Measurements from ENCODE around the gene ASPN.
A peak's percentile ranks its signal among the peaks of the same experiment; 100 is the strongest.

The ASPN gene

GRCh38 chr9:92440751-92441046, 41.6 kb downstream of the ASPN start:
- ATAC-seq (replicated peaks; ENCODE audit: extremely low read depth, poor library complexity, severe bottlenecking) (peak; percentile 85), DNase-seq (ENCODE audit: low spot score in 2 of 2) (no peak)
- peak overlapping the region; percentile 89 for H3K27ac Mint-ChIP-seq (ENCODE audit: low read depth)
- H3K4me1 Mint-ChIP-seq = peaks cover 20% of the 10 kb centered on the region
- peaks cover 2% of the 10 kb centered on the region for H3K36me3 Mint-ChIP-seq (ENCODE audit: insufficient read depth)
- no peaks in the 10 kb centered on the region for H3K9me3 Mint-ChIP-seq
- peak overlapping the region; percentile 66 for H3K4me3 Mint-ChIP-seq
- H3K27me3 Mint-ChIP-seq = no peaks in the 10 kb centered on the region

GRCh38 chr9:92439921-92440750, 42.2 kb downstream of the ASPN start:
- H3K27ac Mint-ChIP-seq (ENCODE audit: low read depth) = peak overlapping the region; percentile 89

GRCh38 chr9:92438900-92439526, 43.3 kb downstream of the ASPN start:
- Mint-ChIP-seq H3K36me3 (ENCODE audit: insufficient read depth) (peaks cover 2% of the 10 kb centered on the region), H3K4me1 (peaks cover 20% of the 10 kb centered on the region), H3K9me3 (no peaks in the 10 kb centered on the region), H3K27ac (ENCODE audit: low read depth) (peak overlapping the region; percentile 89), H3K4me3 (no peak overlapping the region), H3K27me3 (no peaks in the 10 kb centered on the region)
- ATAC-seq (replicated peaks; ENCODE audit: extremely low read depth, poor library complexity, severe bottlenecking) (no peak), DNase-seq (ENCODE audit: low spot score in 2 of 2) (no peak)

More at GRCh38 chr9:92439921-92440750, 42.2 kb downstream of the ASPN start:
- peaks cover 20% of the 10 kb centered on the region for H3K4me1 Mint-ChIP-seq
- ATAC-seq (replicated peaks; ENCODE audit: extremely low read depth, poor library complexity, severe bottlenecking) = peak; percentile 67
- H3K27me3 Mint-ChIP-seq = no peaks in the 10 kb centered on the region
- H3K4me3 Mint-ChIP-seq = peak overlapping the region; percentile 66
- no peak for DNase-seq (ENCODE audit: low spot score in 2 of 2)
- H3K36me3 Mint-ChIP-seq (ENCODE audit: insufficient read depth) = peaks cover 2% of the 10 kb centered on the region
- no peaks in the 10 kb centered on the region for H3K9me3 Mint-ChIP-seq

- ATAC-seq (replicated peaks; ENCODE audit: extremely low read depth, poor library complexity, severe bottlenecking) (no peak), DNase-seq (ENCODE audit: low spot score in 2 of 2) (no peak)
- Mint-ChIP-seq H3K4me1 (peaks cover 10% of the 10 kb centered on the region), H3K27ac (ENCODE audit: low read depth) (no peak overlapping the region), H3K27me3 (no peaks in the 10 kb centered on the region), H3K9me3 (no peaks in the 10 kb centered on the region), H3K4me3 (no peak overlapping the region), H3K36me3 (ENCODE audit: insufficient read depth) (no peaks in the 10 kb centered on the region)
Measured at GRCh38 chr9:92435263-92435662, 47.0 kb downstream of the ASPN start.

- no peak overlapping the region for H3K27ac Mint-ChIP-seq (ENCODE audit: low read depth)
- no peaks in the 10 kb centered on the region for H3K27me3 Mint-ChIP-seq
- H3K9me3 Mint-ChIP-seq = no peaks in the 10 kb centered on the region
- no peaks in the 10 kb centered on the region for H3K36me3 Mint-ChIP-seq (ENCODE audit: insufficient read depth)
- no peak for ATAC-seq (replicated peaks; ENCODE audit: extremely low read depth, poor library complexity, severe bottlenecking)
- H3K4me1 Mint-ChIP-seq = no peaks in the 10 kb centered on the region
- DNase-seq (ENCODE audit: low spot score in 2 of 2) = no peak
- no peak overlapping the region for H3K4me3 Mint-ChIP-seq
Measured at GRCh38 chr9:92432972-92433548, 49.2 kb downstream of the ASPN start.

- Mint-ChIP-seq H3K36me3 (ENCODE audit: insufficient read depth) (no peaks in the 10 kb centered on the region), H3K27me3 (no peaks in the 10 kb centered on the region), H3K4me1 (no peaks in the 10 kb centered on the region), H3K9me3 (no peaks in the 10 kb centered on the region), H3K4me3 (no peak overlapping the region), H3K27ac (ENCODE audit: low read depth) (no peak overlapping the region)
- ATAC-seq (replicated peaks; ENCODE audit: extremely low read depth, poor library complexity, severe bottlenecking) (no peak), DNase-seq (ENCODE audit: low spot score in 2 of 2) (no peak)
Measured at GRCh38 chr9:92432350-92432749, 50.0 kb downstream of the ASPN start.

GRCh38 chr9:92429836-92430235, 52.5 kb downstream of the ASPN start:
- no peak for ATAC-seq (replicated peaks; ENCODE audit: extremely low read depth, poor library complexity, severe bottlenecking)
- Mint-ChIP-seq H3K36me3 (ENCODE audit: insufficient read depth) (no peaks in the 10 kb centered on the region), H3K27me3 (no peaks in the 10 kb centered on the region), H3K27ac (ENCODE audit: low read depth) (no peak overlapping the region), H3K9me3 (no peaks in the 10 kb centered on the region), H3K4me3 (no peak overlapping the region), H3K4me1 (no peaks in the 10 kb centered on the region)
- no peak for DNase-seq (ENCODE audit: low spot score in 2 of 2)

- H3K4me1 Mint-ChIP-seq = no peaks in the 10 kb centered on the region
- ATAC-seq (replicated peaks; ENCODE audit: extremely low read depth, poor library complexity, severe bottlenecking) (no peak), DNase-seq (ENCODE audit: low spot score in 2 of 2) (no peak)
- no peaks in the 10 kb centered on the region for H3K27me3 Mint-ChIP-seq
- no peaks in the 10 kb centered on the region for H3K36me3 Mint-ChIP-seq (ENCODE audit: insufficient read depth)
- H3K9me3 Mint-ChIP-seq = no peaks in the 10 kb centered on the region
- H3K4me3 Mint-ChIP-seq = no peak overlapping the region
- no peak overlapping the region for H3K27ac Mint-ChIP-seq (ENCODE audit: low read depth)
Measured at GRCh38 chr9:92426501-92427145, 55.7 kb downstream of the ASPN start.

- Mint-ChIP-seq H3K27ac (ENCODE audit: low read depth) (no peak overlapping the region), H3K4me1 (no peaks in the 10 kb centered on the region), H3K4me3 (no peak overlapping the region), H3K36me3 (ENCODE audit: insufficient read depth) (no peaks in the 10 kb centered on the region), H3K9me3 (no peaks in the 10 kb centered on the region), H3K27me3 (no peaks in the 10 kb centered on the region)
- no peak for DNase-seq (ENCODE audit: low spot score in 2 of 2)
- ATAC-seq (replicated peaks; ENCODE audit: extremely low read depth, poor library complexity, severe bottlenecking) = no peak
Measured at GRCh38 chr9:92425474-92425873, 56.8 kb downstream of the ASPN start.

GRCh38 chr9:92424340-92424739, 58.0 kb downstream of the ASPN start, which contains the start of gene OMD:
TSS of gene OMD (minus strand) at chr9:92424471. CDS start at chr9:92417558, 6,913 bp downstream.
- H3K36me3 Mint-ChIP-seq (ENCODE audit: insufficient read depth) = no peaks in the 10 kb centered on the region
- no peaks in the 10 kb centered on the region for H3K27me3 Mint-ChIP-seq
- ATAC-seq (replicated peaks; ENCODE audit: extremely low read depth, poor library complexity, severe bottlenecking) (no peak), DNase-seq (ENCODE audit: low spot score in 2 of 2) (no peak)
- H3K27ac Mint-ChIP-seq (ENCODE audit: low read depth) = no peak within 1 kb of the TSS
- H3K4me1 Mint-ChIP-seq = no peaks in the 10 kb centered on the region
- H3K9me3 Mint-ChIP-seq = no peaks in the 10 kb centered on the region
- H3K4me3 Mint-ChIP-seq = no peak within 1 kb of the TSS

GRCh38 chr9:92423612-92424011, 58.7 kb downstream of the ASPN start:
- Mint-ChIP-seq H3K36me3 (ENCODE audit: insufficient read depth) (no peaks in the 10 kb centered on the region), H3K27ac (ENCODE audit: low read depth) (no peak overlapping the region), H3K4me1 (no peaks in the 10 kb centered on the region), H3K27me3 (no peaks in the 10 kb centered on the region), H3K4me3 (no peak overlapping the region), H3K9me3 (no peaks in the 10 kb centered on the region)
- ATAC-seq (replicated peaks; ENCODE audit: extremely low read depth, poor library complexity, severe bottlenecking) = no peak
- DNase-seq (ENCODE audit: low spot score in 2 of 2) = no peak

GRCh38 chr9:92422611-92423338, 59.5 kb downstream of the ASPN start:
- no peak overlapping the region for H3K4me3 Mint-ChIP-seq
- H3K9me3 Mint-ChIP-seq = no peaks in the 10 kb centered on the region
- no peak for ATAC-seq (replicated peaks; ENCODE audit: extremely low read depth, poor library complexity, severe bottlenecking)
- no peak overlapping the region for H3K27ac Mint-ChIP-seq (ENCODE audit: low read depth)
- H3K36me3 Mint-ChIP-seq (ENCODE audit: insufficient read depth) = no peaks in the 10 kb centered on the region
- no peak for DNase-seq (ENCODE audit: low spot score in 2 of 2)
- no peaks in the 10 kb centered on the region for H3K4me1 Mint-ChIP-seq
- no peaks in the 10 kb centered on the region for H3K27me3 Mint-ChIP-seq

Data from central memory CD8-positive, alpha-beta T cell (primary cell).